Activated naive CD8-positive, alpha-beta T cell treated with anti-CD3 and anti-CD28 coated beads, Interleukin-2, amount 50 U/mL, for 16 hours (primary cell): ENCODE results near the gene B3GALT6.

ENCODE experiments used
- DNase-seq: peaks from one replicate; pipeline ENCODE4 v3.0.0-alpha.2; 2020; ENCODE audit warnings: low read depth, low spot score

B3GALT6 gene

GRCh38 chr1:1215881-1216605 is 16.0 kb upstream of the B3GALT6 start:
- no peak for DNase-seq

GRCh38 chr1:1216770-1217620 is 15.0 kb upstream of the B3GALT6 start:
- no peak for DNase-seq

- no peak for DNase-seq
Observed at GRCh38 chr1:1217621-1218523, 14.2 kb upstream of the B3GALT6 start.

- no peak for DNase-seq
Observed at GRCh38 chr1:1218524-1219200, 13.4 kb upstream of the B3GALT6 start.

GRCh38 chr1:1219341-1219740 is 12.7 kb upstream of the B3GALT6 start:
- DNase-seq, result no peak

GRCh38 chr1:1220197-1220596 is 11.8 kb upstream of the B3GALT6 start:
- DNase-seq, result no peak

GRCh38 chr1:1221887-1222574 is 10.0 kb upstream of the B3GALT6 start:
- DNase-seq, result no peak

GRCh38 chr1:1222575-1223225 is 9.3 kb upstream of the B3GALT6 start:
- no peak for DNase-seq

- no peak for DNase-seq
Observed at GRCh38 chr1:1223321-1223720, 8.7 kb upstream of the B3GALT6 start.

- DNase-seq, result no peak
Observed at GRCh38 chr1:1223891-1224290, 8.1 kb upstream of the B3GALT6 start.

- no peak for DNase-seq
Observed at GRCh38 chr1:1225238-1225845, 6.7 kb upstream of the B3GALT6 start.

- no peak for DNase-seq
Observed at GRCh38 chr1:1225913-1226312, 6.1 kb upstream of the B3GALT6 start.

GRCh38 chr1:1226566-1227362 is 5.3 kb upstream of the B3GALT6 start:
- no peak for DNase-seq

- no peak for DNase-seq
Observed at GRCh38 chr1:1227386-1227785, 4.7 kb upstream of the B3GALT6 start.

GRCh38 chr1:1228187-1228586 is 3.9 kb upstream of the B3GALT6 start:
- DNase-seq, result no peak

GRCh38 chr1:1228596-1229321 is 3.3 kb upstream of the B3GALT6 start:
- no peak for DNase-seq

- no peak for DNase-seq
Observed at GRCh38 chr1:1229770-1230169, 2.3 kb upstream of the B3GALT6 start.

- no peak for DNase-seq
Observed at GRCh38 chr1:1230656-1231399, 1.2 kb upstream of the B3GALT6 start.
